IgD-negative memory B cell (primary cell): Measurements from ENCODE around the gene SLC13A4. TPM values are rescaled to one million over a fixed set of nuclear protein-coding genes. Genes with fewer than 3 reads are reported as not detected.

ENCODE experiments used
- H3K27ac Mint-ChIP-seq, 3 donors: one replicate each; pipeline ENCODE4 v1.8.0; 2020 to 2022; ENCODE audit warnings: mild to moderate bottlenecking in 3 of 3, mixed read lengths in 3 of 3, moderate library complexity in 1 of 3
- H3K27me3 Mint-ChIP-seq: one replicate; pipeline ENCODE4 v1.8.0; 2021; ENCODE audit warnings: mixed read lengths
- H3K36me3 Mint-ChIP-seq: one replicate; pipeline ENCODE4 v1.8.0; 2020; ENCODE audit warnings: mild to moderate bottlenecking, mixed read lengths
- H3K4me1 Mint-ChIP-seq, 3 donors: one replicate each; pipeline ENCODE4 v1.8.0; 2020 to 2022; ENCODE audit warnings: mixed read lengths in 3 of 3, mild to moderate bottlenecking in 1 of 3
- H3K4me3 Mint-ChIP-seq, 4 donors: one replicate each; pipeline ENCODE4 v1.8.0; 2020 to 2022; ENCODE audit warnings: mild to moderate bottlenecking in 4 of 4, mixed read lengths in 4 of 4, moderate library complexity in 3 of 4
- H3K9me3 Mint-ChIP-seq, 3 donors: one replicate each; pipeline ENCODE4 v1.8.0; 2020 to 2021; ENCODE audit warnings: mixed read lengths in 3 of 3, mild to moderate bottlenecking in 1 of 3
- polyA plus RNA-seq: library from polyadenylated mRNA; unstranded; fragments of 300-500 nt; fragmentation: Illumina TruSeq; gene quantifications from one replicate; pipeline ENCODE4 v1.2.3, GENCODE V29; 2021

The SLC13A4 gene
- polyA plus RNA-seq, 1 donor from 2014 or later, result 0.15 TPM

- Mint-ChIP-seq H3K4me3 (no peak overlapping the region), H3K36me3 (peaks cover 2% of the 10 kb centered on the region), H3K27me3 (peaks cover 17% of the 10 kb centered on the region), H3K4me1 (no peaks in the 10 kb centered on the region), H3K9me3 (no peaks in the 10 kb centered on the region), H3K27ac (no peak overlapping the region)
Observed at GRCh38 chr7:135718219-135718618, 9.8 kb downstream of the SLC13A4 start.

DNA sequence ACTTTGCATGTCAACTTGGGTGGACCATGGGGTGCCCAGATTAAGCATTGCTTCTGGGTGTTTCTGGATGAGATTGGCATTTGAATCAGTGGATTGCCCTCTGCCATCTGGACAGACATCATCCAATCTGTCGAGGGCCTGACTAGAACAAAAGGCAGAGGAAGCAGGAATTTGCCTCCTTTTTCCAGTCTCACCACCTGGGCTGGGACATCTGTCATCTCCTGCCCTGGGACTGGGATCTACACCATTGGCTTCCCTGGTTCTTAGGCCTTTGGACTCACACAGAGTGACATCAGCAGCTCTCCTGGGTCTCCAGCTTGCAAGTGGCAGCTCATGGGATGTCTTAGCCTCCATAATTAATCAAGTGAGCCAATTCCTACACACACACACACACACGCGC is 10.3 kb downstream of the SLC13A4 start:
- peaks cover 17% of the 10 kb centered on the region for H3K27me3 Mint-ChIP-seq
- H3K4me3 Mint-ChIP-seq, result no peak overlapping the region
- peaks cover 2% of the 10 kb centered on the region for H3K36me3 Mint-ChIP-seq

GRCh38 chr7:135716677-135717238 is 11.2 kb downstream of the SLC13A4 start:
- Mint-ChIP-seq H3K36me3 (no peaks in the 10 kb centered on the region), H3K27ac (no peak overlapping the region), H3K9me3 (no peaks in the 10 kb centered on the region), H3K4me1 (no peaks in the 10 kb centered on the region), H3K4me3 (no peak overlapping the region), H3K27me3 (peaks cover 13% of the 10 kb centered on the region)

More for the DNA sequence above, 10.3 kb downstream of the SLC13A4 start:
- Mint-ChIP-seq H3K9me3 (no peaks in the 10 kb centered on the region), H3K27ac (no peak overlapping the region), H3K4me1 (no peaks in the 10 kb centered on the region)

GRCh38 chr7:135715673-135716072 is 12.3 kb downstream of the SLC13A4 start:
- Mint-ChIP-seq H3K27me3 (peaks cover 6% of the 10 kb centered on the region), H3K27ac (no peak overlapping the region), H3K9me3 (no peaks in the 10 kb centered on the region), H3K36me3 (no peaks in the 10 kb centered on the region), H3K4me1 (no peaks in the 10 kb centered on the region), H3K4me3 (no peak overlapping the region)

GRCh38 chr7:135715055-135715522 is 12.9 kb downstream of the SLC13A4 start:
- Mint-ChIP-seq H3K9me3 (no peaks in the 10 kb centered on the region), H3K36me3 (no peaks in the 10 kb centered on the region), H3K27me3 (peaks cover 6% of the 10 kb centered on the region), H3K27ac (no peak overlapping the region), H3K4me3 (no peak overlapping the region), H3K4me1 (peaks cover 0 to under 1% (median 0%) of the 10 kb centered on the region in 3 donors)

DNA sequence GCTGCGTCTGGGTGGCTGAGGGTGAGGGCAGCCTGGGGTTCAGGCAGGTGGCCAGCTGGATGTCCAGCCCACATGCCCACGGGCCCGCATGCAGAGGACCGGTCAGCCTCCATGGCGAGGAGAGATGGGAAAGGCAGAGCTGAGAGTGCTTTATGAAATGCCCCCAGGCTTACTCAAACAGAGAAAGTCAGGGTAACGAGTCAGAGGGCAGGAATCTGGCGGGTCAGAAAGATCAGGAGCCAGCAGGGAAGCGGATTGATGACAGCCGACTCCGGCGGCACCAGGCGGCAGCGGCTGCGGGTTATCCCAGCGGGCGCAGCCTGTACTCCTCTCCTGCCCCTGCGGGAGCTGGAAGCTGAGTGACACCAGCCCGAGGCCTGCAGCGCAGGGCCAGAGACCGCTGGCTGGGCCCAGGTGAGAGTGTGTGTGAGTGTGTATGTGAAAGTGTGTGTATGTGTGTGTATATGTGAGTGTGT is 13.4 kb downstream of the SLC13A4 start:
- H3K4me3 Mint-ChIP-seq, result no peak overlapping the region
- peaks cover 6% of the 10 kb centered on the region for H3K27me3 Mint-ChIP-seq
- H3K36me3 Mint-ChIP-seq, result no peaks in the 10 kb centered on the region
- H3K4me1 Mint-ChIP-seq, result peaks cover 0 to 3% (median 0%) of the 10 kb centered on the region in 3 donors
- H3K27ac Mint-ChIP-seq, result no peak overlapping the region
- H3K9me3 Mint-ChIP-seq, result no peaks in the 10 kb centered on the region

- no peaks in the 10 kb centered on the region for H3K36me3 Mint-ChIP-seq
Observed at GRCh38 chr7:135713836-135714470, 14.0 kb downstream of the SLC13A4 start.

DNA sequence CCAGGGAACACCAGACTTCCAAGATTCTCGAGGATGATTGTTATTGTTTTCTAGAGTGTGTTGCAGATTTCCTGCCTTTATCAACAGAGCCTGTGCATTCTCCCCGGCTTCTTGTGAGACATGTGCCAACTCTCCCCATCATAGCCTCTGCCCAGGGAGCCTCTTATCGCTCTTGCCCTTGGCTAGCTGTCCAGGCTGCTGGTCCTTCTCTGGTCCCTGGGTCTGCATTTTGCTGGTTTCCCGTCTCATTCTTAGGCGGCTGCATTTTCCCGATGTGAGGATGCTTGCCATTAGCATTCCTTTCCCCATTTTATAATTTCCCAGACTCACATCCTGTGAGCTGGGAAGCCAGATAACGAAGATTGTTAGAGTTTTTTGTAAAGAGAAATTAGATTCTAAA is 15.2 kb downstream of the SLC13A4 start:
- Mint-ChIP-seq H3K27me3 (peaks cover 5% of the 10 kb centered on the region), H3K27ac (no peak overlapping the region), H3K4me3 (no peak overlapping the region), H3K4me1 (peaks cover 0 to 3% (median 0%) of the 10 kb centered on the region in 3 donors), H3K9me3 (no peaks in the 10 kb centered on the region), H3K36me3 (no peaks in the 10 kb centered on the region)

More at GRCh38 chr7:135713836-135714470, 14.0 kb downstream of the SLC13A4 start:
- Mint-ChIP-seq H3K4me1 (peaks cover 0 to 3% (median 0%) of the 10 kb centered on the region in 3 donors), H3K27me3 (peaks cover 6% of the 10 kb centered on the region), H3K9me3 (no peaks in the 10 kb centered on the region), H3K27ac (no peak overlapping the region), H3K4me3 (no peak overlapping the region)

DNA sequence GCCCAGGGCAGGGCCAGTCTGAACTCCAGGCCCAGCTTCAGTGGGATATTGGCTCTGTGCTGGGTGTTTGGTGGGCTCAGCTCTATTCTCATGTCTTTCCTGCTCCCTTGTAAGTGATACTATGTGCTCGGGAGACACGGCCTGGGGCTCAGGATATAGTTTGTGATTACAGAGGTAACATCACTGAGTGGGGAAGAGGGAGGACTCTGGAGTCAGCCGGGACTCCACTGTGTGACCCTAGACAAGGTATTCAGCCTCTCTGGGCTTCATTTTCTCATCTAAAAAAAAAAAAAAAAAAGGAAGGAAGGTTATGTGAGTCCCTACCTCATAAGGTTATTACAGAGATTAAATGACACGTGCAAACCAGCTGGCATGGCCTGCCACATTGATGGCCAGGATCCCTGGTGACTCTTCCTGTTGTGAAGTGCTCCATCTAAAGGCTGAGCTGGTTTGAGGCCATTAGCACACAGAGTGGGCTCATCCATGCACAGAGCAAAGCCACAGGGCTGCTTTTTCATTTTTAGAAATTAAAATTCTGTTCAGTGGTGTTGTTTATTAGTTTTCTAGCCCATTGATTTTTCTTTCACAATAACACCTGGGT is 15.7 kb downstream of the SLC13A4 start:
- H3K4me1 Mint-ChIP-seq, result peaks cover 0 to 3% (median 0%) of the 10 kb centered on the region in 3 donors
- H3K27ac Mint-ChIP-seq, result no peak overlapping the region
- no peak overlapping the region for H3K4me3 Mint-ChIP-seq
- H3K36me3 Mint-ChIP-seq, result no peaks in the 10 kb centered on the region
- H3K27me3 Mint-ChIP-seq, result peaks cover 5% of the 10 kb centered on the region
- no peaks in the 10 kb centered on the region for H3K9me3 Mint-ChIP-seq

- Mint-ChIP-seq H3K36me3 (no peaks in the 10 kb centered on the region), H3K4me1 (peaks cover 0 to 3% (median 0%) of the 10 kb centered on the region in 3 donors), H3K9me3 (no peaks in the 10 kb centered on the region), H3K27me3 (peaks cover 5% of the 10 kb centered on the region), H3K4me3 (no peak overlapping the region), H3K27ac (no peak overlapping the region)
Observed at GRCh38 chr7:135711139-135711469, 16.9 kb downstream of the SLC13A4 start.

- H3K4me1 Mint-ChIP-seq, result peaks cover 0 to 3% (median 0%) of the 10 kb centered on the region in 3 donors
- peaks cover 5% of the 10 kb centered on the region for H3K27me3 Mint-ChIP-seq
- H3K36me3 Mint-ChIP-seq, result no peaks in the 10 kb centered on the region
- peak overlapping the region in 1 of 3 donors; percentile 71 for H3K27ac Mint-ChIP-seq
- H3K9me3 Mint-ChIP-seq, result no peaks in the 10 kb centered on the region
- H3K4me3 Mint-ChIP-seq, result no peak overlapping the region
Observed at GRCh38 chr7:135710417-135711138, 17.4 kb downstream of the SLC13A4 start.

- Mint-ChIP-seq H3K36me3 (no peaks in the 10 kb centered on the region), H3K4me3 (no peak overlapping the region), H3K27ac (no peak overlapping the region), H3K27me3 (peaks cover 5% of the 10 kb centered on the region), H3K9me3 (no peaks in the 10 kb centered on the region), H3K4me1 (peaks cover 0 to 3% (median 0%) of the 10 kb centered on the region in 3 donors)
Observed at GRCh38 chr7:135709508-135709907, 18.5 kb downstream of the SLC13A4 start.

GRCh38 chr7:135708041-135708440 is 19.9 kb downstream of the SLC13A4 start:
- Mint-ChIP-seq H3K9me3 (no peaks in the 10 kb centered on the region), H3K27ac (no peak overlapping the region), H3K36me3 (no peaks in the 10 kb centered on the region), H3K27me3 (no peaks in the 10 kb centered on the region), H3K4me1 (peaks cover 0 to 3% (median 0%) of the 10 kb centered on the region in 3 donors), H3K4me3 (no peak overlapping the region)

- Mint-ChIP-seq H3K27me3 (no peaks in the 10 kb centered on the region), H3K27ac (no peak overlapping the region), H3K4me1 (peaks cover 0 to 3% (median 0%) of the 10 kb centered on the region in 3 donors), H3K4me3 (no peak overlapping the region), H3K36me3 (no peaks in the 10 kb centered on the region), H3K9me3 (no peaks in the 10 kb centered on the region)
Observed at GRCh38 chr7:135707570-135707966, 20.4 kb downstream of the SLC13A4 start.
